GM21447 (cell line): ENCODE data around the gene GATA5.

Experiments
- ATAC-seq: cut with Tn5 transposase; IDR thresholded peaks from one replicate; pipeline ENCODE4 v1.9.1; 2021; ENCODE audit not compliant: unreplicated experiment

Gene GATA5

GRCh38 chr20:62457098-62457497, 18.7 kb downstream of the GATA5 start:
- no peak for ATAC-seq

GRCh38 chr20:62455929-62456328, 19.9 kb downstream of the GATA5 start:
- ATAC-seq, result no peak

GRCh38 chr20:62454904-62455636, 20.7 kb downstream of the GATA5 start:
- ATAC-seq, result no peak

GRCh38 chr20:62453186-62453808, 22.5 kb downstream of the GATA5 start:
- ATAC-seq, result no peak

GRCh38 chr20:62452475-62453095, 23.2 kb downstream of the GATA5 start:
- no peak for ATAC-seq

- ATAC-seq, result no peak
These were observed 23.8 kb downstream of the GATA5 start for GRCh38 chr20:62451970-62452369.

- ATAC-seq, result no peak
These were observed 24.5 kb downstream of the GATA5 start for GRCh38 chr20:62451156-62451767.

- no peak for ATAC-seq
These were observed 25.7 kb downstream of the GATA5 start for GRCh38 chr20:62449951-62450691.

- ATAC-seq, result no peak
These were observed 27.0 kb downstream of the GATA5 start for GRCh38 chr20:62448788-62449187.

GRCh38 chr20:62448038-62448437, 27.8 kb downstream of the GATA5 start:
- ATAC-seq, result no peak

- no peak for ATAC-seq
These were observed 28.6 kb downstream of the GATA5 start for GRCh38 chr20:62446888-62447869.

- no peak for ATAC-seq
These were observed 29.3 kb downstream of the GATA5 start for GRCh38 chr20:62446481-62446880.

- no peak for ATAC-seq
These were observed 30.0 kb downstream of the GATA5 start for GRCh38 chr20:62445553-62446340.

- ATAC-seq, result no peak
These were observed 31.5 kb downstream of the GATA5 start for GRCh38 chr20:62444286-62444685.

GRCh38 chr20:62441987-62442539, 33.7 kb downstream of the GATA5 start:
- no peak for ATAC-seq

- no peak for ATAC-seq
These were observed 36.6 kb downstream of the GATA5 start for GRCh38 chr20:62439218-62439617.

GRCh38 chr20:62437927-62438326, 37.9 kb downstream of the GATA5 start:
- ATAC-seq, result no peak

GRCh38 chr20:62437496-62437895, 38.3 kb downstream of the GATA5 start:
- no peak for ATAC-seq

GRCh38 chr20:62436692-62437091, 39.1 kb downstream of the GATA5 start:
- ATAC-seq, result no peak
